Measurements from ENCODE around the gene FAM163A.

DNA sequence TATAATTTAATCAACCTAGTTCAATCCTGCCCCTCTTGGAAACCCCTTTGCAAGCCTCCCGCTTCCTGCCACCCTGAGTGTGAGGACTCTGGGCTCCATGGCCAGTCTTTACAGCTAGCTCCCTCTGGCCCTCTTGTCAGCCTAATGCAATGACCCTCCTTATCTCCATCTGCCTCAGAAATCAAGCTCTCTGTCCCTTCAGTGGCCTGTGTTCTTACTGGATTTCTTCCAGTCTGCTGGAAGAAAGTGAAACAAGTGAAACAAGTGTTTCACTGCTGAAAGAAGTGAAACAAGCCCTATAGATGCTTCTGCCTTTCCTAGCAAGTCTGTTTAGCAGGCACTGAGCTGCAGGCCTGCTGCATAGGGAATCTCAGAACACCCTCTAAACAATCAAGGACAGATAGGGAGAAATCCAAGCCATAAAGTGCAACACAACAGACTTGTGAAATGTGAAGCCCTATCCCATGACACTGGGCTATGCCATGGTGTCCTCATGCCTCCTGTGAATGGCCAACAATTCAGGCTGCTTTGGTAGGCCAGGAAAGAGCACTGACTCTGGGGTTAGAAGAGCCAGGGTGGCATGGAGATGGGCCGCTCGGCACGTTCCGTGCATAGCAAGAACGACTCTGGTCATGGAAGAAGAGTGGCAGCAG, 55.9 kb downstream of the FAM163A start:
- TF ChIP-seq, protein P1, sequence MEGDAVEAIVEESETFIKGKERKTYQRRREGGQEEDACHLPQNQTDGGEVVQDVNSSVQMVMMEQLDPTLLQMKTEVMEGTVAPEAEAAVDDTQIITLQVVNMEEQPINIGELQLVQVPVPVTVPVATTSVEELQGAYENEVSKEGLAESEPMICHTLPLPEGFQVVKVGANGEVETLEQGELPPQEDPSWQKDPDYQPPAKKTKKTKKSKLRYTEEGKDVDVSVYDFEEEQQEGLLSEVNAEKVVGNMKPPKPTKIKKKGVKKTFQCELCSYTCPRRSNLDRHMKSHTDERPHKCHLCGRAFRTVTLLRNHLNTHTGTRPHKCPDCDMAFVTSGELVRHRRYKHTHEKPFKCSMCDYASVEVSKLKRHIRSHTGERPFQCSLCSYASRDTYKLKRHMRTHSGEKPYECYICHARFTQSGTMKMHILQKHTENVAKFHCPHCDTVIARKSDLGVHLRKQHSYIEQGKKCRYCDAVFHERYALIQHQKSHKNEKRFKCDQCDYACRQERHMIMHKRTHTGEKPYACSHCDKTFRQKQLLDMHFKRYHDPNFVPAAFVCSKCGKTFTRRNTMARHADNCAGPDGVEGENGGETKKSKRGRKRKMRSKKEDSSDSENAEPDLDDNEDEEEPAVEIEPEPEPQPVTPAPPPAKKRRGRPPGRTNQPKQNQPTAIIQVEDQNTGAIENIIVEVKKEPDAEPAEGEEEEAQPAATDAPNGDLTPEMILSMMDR (IDR thresholded peaks at IDR 0.05): no peak
- TF ChIP-seq POLR2AphosphoS5 (IDR thresholded peaks at IDR 0.05): no peak

Data from prostate gland (tissue), 2 donors.